ENCODE results near the gene FASN.

GRCh38 chr17:82051776-82052637, 46.0 kb downstream of the FASN start, which contains the start of the genes GPS1 and RFNG:
- TF ChIP-seq CTCF (IDR thresholded peaks at IDR 0.05): no peak
- no peak for TF ChIP-seq EZH2 (IDR thresholded peaks at IDR 0.05; ENCODE audit: borderline replicate concordance, insufficient read depth, low read depth, low read length, poor library complexity, severe bottlenecking)

Measured in B cell (primary cell).